GM12878 (cell line): ENCODE data around the gene CMTM4.

Source experiments
- CHD2 ChIP-seq: IDR thresholded peaks from 2 replicates; pipeline ENCODE4 v1.6.1; 2011; ENCODE audit warnings: low read depth, low read length, improper control_type of control experiment, borderline replicate concordance
- CHD4 ChIP-seq: fragments of 200-600 bp; sonication (generic); IDR thresholded peaks from 2 replicates; pipeline ENCODE4 v1.6.1; 2016; ENCODE audit warnings: mild to moderate bottlenecking
- EZH2 ChIP-seq: IDR thresholded peaks from 2 replicates; pipeline ENCODE4 v1.6.1; 2012; ENCODE audit warnings: low read depth, mild to moderate bottlenecking, control low read depth, inconsistent platforms, low read length, borderline replicate concordance; ENCODE audit not compliant: control insufficient read depth
- NBN ChIP-seq: fragments of 450-650 bp; IDR thresholded peaks from 2 replicates; pipeline ENCODE4 v1.6.1; 2016
- RUNX3 ChIP-seq: IDR thresholded peaks from 2 replicates; pipeline ENCODE4 v1.6.1; 2012; ENCODE audit warnings: low read length, inconsistent platforms
- SREBF1 ChIP-seq: IDR thresholded peaks from 2 replicates; pipeline ENCODE4 v1.6.1; 2012; ENCODE audit warnings: mild to moderate bottlenecking, low read length
- ZBTB4 ChIP-seq: fragments of 450-650 bp; formaldehyde crosslinking; IDR thresholded peaks from 2 replicates; pipeline ENCODE4 v1.4.0; 2022; ENCODE audit warnings: mild to moderate bottlenecking, moderate library complexity
- ZNF207 ChIP-seq: fragments of 450-650 bp; IDR thresholded peaks from 2 replicates; pipeline ENCODE4 v1.6.1; 2014; ENCODE audit warnings: antibody characterized with exemption, mild to moderate bottlenecking, borderline replicate concordance

- TF ChIP-seq NBN (no peak), SREBF1 (no peak), RUNX3 (no peak), CHD2 (no peak), ZBTB4 (CRISPR knock-in tag) (no peak), ZNF207 (no peak), CHD4 (no peak), EZH2 (no peak)
Observed at GRCh38 chr16:66656547-66656946, 40.0 kb downstream of the CMTM4 start.
